B cell (primary cell): ENCODE data around the gene SYT4.

ENCODE experiments used
- EZH2 ChIP-seq: IDR thresholded peaks from 2 replicates; pipeline ENCODE4 v1.6.1; 2012; ENCODE audit warnings: borderline replicate concordance, low read depth, mild to moderate bottlenecking, moderate library complexity, low read length; ENCODE audit not compliant: insufficient read depth, poor library complexity, severe bottlenecking
- TF ChIP-seq, protein P1 (sequence below): fragments of 200-600 bp; IDR thresholded peaks from one replicate; pipeline ENCODE4 v1.8.0; 2022; ENCODE audit warnings: antibody characterized with exemption, mild to moderate bottlenecking

DNA sequence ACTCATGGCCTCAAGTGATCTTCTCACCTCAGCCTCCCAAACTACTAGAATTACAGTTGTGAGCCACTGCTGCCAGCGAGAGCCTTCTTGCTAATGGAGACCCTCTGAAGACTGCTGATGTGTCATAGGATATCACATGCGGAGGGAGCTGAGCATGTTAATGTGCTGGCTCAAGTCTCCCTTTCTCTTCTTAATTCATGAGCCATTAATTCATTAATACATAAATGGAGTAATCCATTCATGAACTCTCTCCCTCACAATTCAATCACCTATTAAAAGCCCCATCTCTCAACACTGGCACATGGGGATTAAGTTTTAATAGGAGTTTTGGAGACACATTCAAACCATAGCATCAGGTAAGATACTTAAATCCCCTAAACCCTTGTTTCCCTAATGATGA lies 54.8 kb downstream of the SYT4 start:
- TF ChIP-seq, protein P1, sequence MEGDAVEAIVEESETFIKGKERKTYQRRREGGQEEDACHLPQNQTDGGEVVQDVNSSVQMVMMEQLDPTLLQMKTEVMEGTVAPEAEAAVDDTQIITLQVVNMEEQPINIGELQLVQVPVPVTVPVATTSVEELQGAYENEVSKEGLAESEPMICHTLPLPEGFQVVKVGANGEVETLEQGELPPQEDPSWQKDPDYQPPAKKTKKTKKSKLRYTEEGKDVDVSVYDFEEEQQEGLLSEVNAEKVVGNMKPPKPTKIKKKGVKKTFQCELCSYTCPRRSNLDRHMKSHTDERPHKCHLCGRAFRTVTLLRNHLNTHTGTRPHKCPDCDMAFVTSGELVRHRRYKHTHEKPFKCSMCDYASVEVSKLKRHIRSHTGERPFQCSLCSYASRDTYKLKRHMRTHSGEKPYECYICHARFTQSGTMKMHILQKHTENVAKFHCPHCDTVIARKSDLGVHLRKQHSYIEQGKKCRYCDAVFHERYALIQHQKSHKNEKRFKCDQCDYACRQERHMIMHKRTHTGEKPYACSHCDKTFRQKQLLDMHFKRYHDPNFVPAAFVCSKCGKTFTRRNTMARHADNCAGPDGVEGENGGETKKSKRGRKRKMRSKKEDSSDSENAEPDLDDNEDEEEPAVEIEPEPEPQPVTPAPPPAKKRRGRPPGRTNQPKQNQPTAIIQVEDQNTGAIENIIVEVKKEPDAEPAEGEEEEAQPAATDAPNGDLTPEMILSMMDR: no peak
- no peak for TF ChIP-seq EZH2
